Stimulated activated CD4-positive, alpha-beta T cell treated with anti-CD3 and anti-CD28 coated beads, Interleukin-15, amount 100 ng/mL, for 48 hours (primary cell): ENCODE measurements around the gene REV3L.

Source experiments
- DNase-seq, 2 donors: peaks; one replicate each; pipeline ENCODE4 v3.0.0-alpha.2; 2020; ENCODE audit warnings: low read depth in 2 of 2

REV3L gene

GRCh38 chr6:111468329-111469012 is 14.5 kb downstream of the REV3L start:
- no peak for DNase-seq

DNA sequence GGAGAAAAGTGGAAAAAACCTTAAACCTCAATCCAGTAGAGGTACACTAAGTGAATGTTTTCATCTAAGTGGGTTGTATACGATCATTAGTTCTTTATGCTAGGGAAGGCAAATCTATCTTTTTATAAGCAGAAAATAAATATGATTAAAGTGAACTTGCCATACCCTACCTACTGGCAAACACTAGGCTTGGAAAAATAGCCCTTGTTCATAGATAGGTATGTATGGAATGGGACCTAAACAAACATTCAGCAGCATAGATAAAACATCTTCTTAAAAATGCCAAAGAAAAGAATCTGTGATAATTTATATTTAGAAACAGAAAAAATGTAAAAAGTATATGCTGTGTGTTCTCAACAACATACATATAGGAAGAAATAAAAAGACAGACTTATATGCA is 18.8 kb downstream of the REV3L start:
- no peak for DNase-seq

DNA sequence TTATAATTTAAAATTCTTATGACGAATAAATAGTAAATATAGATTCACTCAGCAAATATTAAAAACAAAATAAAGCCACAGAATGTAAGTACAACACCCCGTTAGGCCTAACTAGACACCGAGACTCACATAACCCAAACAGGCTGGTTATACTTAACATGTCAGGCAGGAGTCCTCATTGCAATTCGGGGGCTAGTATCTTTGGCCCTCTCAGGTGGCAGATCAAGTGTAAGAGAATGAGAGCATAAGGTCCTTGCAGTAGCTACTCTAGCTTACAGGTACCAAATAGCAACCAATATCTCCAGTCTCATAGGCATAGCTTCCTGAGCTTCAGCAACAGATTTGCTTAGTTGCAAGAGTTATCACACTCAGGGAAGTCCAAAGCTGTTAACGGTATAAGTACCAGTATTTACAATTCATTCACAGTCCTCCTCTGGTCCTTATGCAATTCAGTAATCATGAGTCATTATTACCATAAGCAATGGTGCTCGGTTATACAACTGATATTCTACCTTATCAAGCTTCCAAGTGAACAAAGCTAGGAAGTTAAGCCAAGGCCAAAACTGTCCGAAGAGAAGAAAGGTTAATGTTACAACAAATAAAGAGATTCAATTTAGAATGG is 20.1 kb downstream of the REV3L start:
- DNase-seq = no peak

- no peak for DNase-seq
Measured at GRCh38 chr6:111461860-111462259, 21.2 kb downstream of the REV3L start.

GRCh38 chr6:111458670-111459232 is 24.3 kb downstream of the REV3L start:
- DNase-seq = no peak

DNA sequence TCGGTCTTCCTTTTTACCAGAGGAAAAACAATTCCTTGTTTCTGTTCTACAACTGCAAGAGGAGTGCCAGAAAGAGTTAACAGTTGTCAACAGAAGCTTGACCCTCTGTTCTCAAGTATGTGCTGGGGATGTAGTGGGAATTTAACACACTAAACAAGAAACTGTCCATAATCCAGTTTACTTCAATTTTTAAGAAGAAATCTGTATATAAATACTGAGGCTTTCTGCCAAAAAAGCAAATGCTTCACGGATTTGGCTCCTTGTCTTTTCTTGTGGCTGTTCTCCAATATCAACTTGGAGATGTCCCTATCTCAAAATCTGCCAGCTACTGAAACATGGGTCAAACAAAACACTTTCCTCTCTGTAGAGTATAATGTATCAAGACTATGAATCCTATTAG is 26.8 kb downstream of the REV3L start:
- DNase-seq = no peak

- DNase-seq = no peak
Measured at GRCh38 chr6:111450636-111451035, 32.4 kb downstream of the REV3L start.

DNA sequence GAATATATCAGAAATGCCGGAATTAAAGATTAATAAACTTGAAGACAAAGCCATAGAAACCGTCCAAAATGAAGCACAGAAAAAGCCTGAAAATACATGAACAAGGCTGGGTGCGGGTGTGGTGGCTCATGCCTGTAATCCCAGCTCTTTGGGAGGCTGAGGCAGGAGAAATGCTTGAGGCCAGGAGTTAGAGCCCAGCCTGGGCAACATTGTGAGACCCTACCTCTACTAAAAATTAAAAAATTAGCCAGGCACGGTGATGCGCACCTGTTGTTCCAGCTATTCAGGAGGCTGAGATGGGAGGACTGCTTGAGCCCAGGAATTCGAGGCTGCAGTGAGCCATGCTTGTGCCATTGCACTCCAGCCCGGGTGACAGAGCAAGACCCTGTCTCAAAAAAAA is 32.9 kb downstream of the REV3L start:
- DNase-seq = no peak

- DNase-seq = no peak
Measured at GRCh38 chr6:111449129-111449528, 33.9 kb downstream of the REV3L start.

DNA sequence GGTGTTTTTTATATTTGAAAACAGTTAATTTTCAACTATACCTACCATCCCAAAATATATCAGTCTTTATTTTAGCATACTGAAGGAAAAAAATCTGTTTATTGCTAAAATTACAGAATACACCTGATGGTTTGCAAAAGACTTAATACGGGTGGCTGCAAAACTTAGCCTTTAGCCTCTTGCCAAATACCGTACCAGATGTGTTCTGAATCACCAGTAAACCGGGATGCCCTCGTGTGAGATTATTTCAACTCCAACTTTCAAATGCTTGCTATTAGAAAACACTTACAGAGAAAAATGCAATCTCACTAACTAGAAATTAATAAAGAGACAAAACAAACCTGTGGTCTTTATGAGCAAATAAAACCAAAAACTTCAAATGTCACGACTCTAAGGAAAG is 36.0 kb downstream of the REV3L start:
- no peak for DNase-seq

- DNase-seq = no peak
Measured at GRCh38 chr6:111445861-111446267, 37.2 kb downstream of the REV3L start.

DNA sequence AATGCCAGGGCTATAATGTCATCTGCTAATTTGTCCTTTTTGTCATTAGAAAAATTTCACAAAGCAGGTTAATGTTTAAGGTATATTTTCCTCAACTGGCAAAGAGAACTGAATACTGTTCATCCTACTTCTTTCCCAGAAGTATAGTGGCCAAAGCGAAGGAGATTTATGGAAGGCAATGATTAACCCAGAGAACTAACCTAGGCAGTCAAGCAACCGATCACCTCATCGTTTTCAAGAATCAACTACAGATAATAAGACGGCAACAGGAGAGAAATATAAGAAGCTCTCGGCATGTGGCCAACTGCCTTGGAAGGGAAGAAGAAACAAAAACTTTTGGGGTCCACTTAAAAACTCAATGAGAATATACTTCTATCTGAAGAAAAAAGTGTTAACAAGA is 38.2 kb downstream of the REV3L start:
- no peak for DNase-seq

GRCh38 chr6:111441678-111442243 is 41.3 kb downstream of the REV3L start:
- DNase-seq = no peak

DNA sequence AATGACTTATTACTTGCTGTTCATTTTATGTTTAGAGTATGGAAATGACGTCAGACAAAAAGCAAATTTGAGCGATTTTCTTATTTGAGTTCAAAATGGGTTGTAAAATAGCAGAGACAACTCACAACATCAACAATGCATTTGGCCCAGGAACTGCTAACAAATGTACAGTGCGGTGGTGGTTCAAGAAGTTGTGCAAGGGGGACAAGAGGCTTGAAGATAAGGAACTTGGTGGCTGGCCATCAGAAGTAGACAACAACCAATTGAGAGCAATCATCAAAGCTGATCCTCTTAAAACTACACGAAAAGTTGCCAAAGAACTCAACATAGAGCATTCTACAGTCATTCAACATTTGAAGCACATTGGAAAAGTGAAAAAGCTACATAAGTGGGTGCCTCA is 43.8 kb downstream of the REV3L start:
- no peak for DNase-seq

DNA sequence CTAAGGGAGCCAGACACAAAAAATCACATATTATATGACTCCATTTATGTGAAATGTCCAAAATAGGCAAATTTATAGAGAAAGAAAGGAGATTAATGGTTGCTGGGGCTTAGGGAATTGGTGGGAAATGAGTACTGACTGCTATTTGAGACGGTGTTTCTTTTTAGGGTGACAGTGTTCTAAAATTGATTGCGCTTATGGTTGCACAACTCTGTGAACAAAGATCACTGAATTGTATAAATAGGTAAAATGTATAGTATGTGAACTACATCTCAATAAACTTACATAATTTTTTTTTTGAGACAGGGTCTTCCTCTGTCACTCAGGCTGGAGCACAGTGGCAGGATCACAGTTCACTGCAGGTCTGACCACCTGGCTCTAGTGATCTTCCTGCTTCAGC is 45.4 kb downstream of the REV3L start:
- DNase-seq = no peak

GRCh38 chr6:111432511-111432910 is 50.5 kb downstream of the REV3L start:
- no peak for DNase-seq

GRCh38 chr6:111430605-111431376 is 52.2 kb downstream of the REV3L start:
- DNase-seq = no peak

DNA sequence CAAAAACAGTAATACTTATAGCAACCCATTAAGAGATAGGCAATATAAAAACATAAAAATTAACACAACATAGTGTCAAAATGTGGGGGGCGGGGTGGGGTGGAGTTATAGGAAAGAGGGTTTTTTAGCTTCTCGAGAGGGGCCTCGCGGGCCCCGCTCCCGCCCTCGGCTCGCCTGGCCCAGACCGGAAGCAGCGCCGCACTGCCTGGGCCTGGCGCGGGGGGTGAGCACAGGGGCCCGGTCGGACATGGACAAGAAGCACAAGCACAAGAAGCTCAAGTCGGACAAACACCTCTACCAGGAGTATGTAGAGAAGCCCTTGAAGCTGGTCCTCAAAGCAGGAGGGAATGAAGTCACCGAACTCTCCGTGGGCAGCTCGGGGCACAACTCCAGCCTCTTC is 53.4 kb downstream of the REV3L start:
- DNase-seq = no peak

DNA sequence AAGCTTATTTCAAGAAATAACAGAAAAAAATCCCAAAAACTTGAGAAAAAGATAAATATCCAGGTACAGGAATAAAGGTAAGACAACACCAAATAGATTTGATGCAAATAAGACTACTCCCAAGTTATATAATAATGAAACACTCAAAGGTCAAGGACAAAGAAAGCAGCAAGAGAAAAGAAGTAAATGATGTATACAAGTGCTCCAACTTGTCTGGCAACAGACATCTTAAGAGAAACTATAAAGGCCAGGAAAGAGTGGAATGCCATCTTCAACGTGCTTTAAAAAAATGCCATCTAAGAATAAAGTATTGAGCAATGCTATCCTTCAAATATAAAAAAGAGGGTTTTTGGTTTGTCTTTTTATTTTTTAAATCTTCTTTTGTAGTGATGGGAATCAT is 54.2 kb downstream of the REV3L start:
- DNase-seq = no peak

- peak in 1 of 2 donors; percentile 1 for DNase-seq
Measured at GRCh38 chr6:111427341-111428116, 55.5 kb downstream of the REV3L start.
